HCT116 (cell line): ENCODE measurements around the gene SLC17A8. TPM values are rescaled to one million over a fixed set of nuclear protein-coding genes. Genes with fewer than 3 reads are reported as not detected.

Experiments
- ATAC-seq: fragments of 200-7000 bp; cut with Tn5 transposase; 2 replicates; pipeline ENCODE4 v1.9.1; 2020; ENCODE audit warnings: mild to moderate bottlenecking, moderate library complexity
- BruUV-seq: library from RNA; stranded (reverse); fragments of 400-500 nt; replicated peaks from 2 replicates; lab custom pipeline; 2021; lab: Mats Ljungman, UMichigan
- CTCF ChIA-PET: fragments of 300-600 bp; sonication (Branson Sonifier 250); formaldehyde crosslinking; loops from one replicate; lab custom pipeline; 2021; ENCODE audit warnings: antibody characterized with exemption; lab: Charles Lee
- POLR2A ChIA-PET: fragments of 300-600, 350-600 bp; sonication (Branson Sonifier 250); formaldehyde crosslinking; loops from one replicate; lab custom pipeline; 2021; ENCODE audit warnings: antibody characterized with exemption; lab: Charles Lee
- RAD21 ChIA-PET, 2 experiments: fragments of 300-600 bp; sonication (Branson Sonifier 250); formaldehyde crosslinking; loops; one replicate each; lab custom pipeline; 2023; ENCODE audit warnings: low total read pairs in 2 of 2; ENCODE audit not compliant: uncharacterized antibody in 2 of 2, unreplicated experiment in 2 of 2, low non-redundant PET in 1 of 2; lab: Charles Lee
- DNase-seq: peaks from one replicate; pipeline ENCODE4 v3.0.0-alpha.2; 2010; ENCODE audit warnings: low read depth, low spot score
- H2AFZ ChIP-seq: fragments of 200-600 bp; shearing (Covaris generic), sonication (generic); 2 replicates; pipeline ENCODE4 v1.6.1; 2017; ENCODE audit warnings: low read depth, mixed run types, mixed read lengths, antibody characterized with exemption, low read length; ENCODE audit not compliant: poor library complexity, severe bottlenecking
- H3K27ac ChIP-seq: 2 replicates; pipeline ENCODE4 v1.5.1; 2012; ENCODE audit warnings: low read depth, low read length
- H3K27me3 ChIP-seq: fragments of 200-600 bp; sonication (generic); 2 replicates; pipeline ENCODE4 v1.6.1; 2016; ENCODE audit warnings: mixed run types, low read length, mixed read lengths; ENCODE audit not compliant: insufficient read depth
- H3K36me3 ChIP-seq, 2 experiments: fragments of 200-500 bp in 1 of 2; fragments of 200-600 bp in 1 of 2; sonication (Bioruptor generic) in 1 of 2; sonication (generic) in 1 of 2; 2 replicates each; pipeline versions ENCODE4 v1.5.1 to v1.6.1; 2014 to 2016; ENCODE audit warnings: low read length in 2 of 2, inconsistent platforms in 1 of 2, mixed read lengths in 1 of 2, mixed run types in 1 of 2; ENCODE audit not compliant: insufficient read depth in 2 of 2, control insufficient read depth in 1 of 2
- H3K4me1 ChIP-seq, 2 experiments: fragments of 200-600 bp in 1 of 2; sonication (generic) in 1 of 2; 2 replicates each; pipeline versions ENCODE4 v1.5.1 to v1.6.1; 2012 to 2017; ENCODE audit warnings: low read length in 2 of 2, inconsistent platforms in 1 of 2, mild to moderate bottlenecking in 1 of 2, mixed read lengths in 1 of 2, mixed run types in 1 of 2, moderate library complexity in 1 of 2; ENCODE audit not compliant: insufficient read depth in 2 of 2, control insufficient read depth in 1 of 2
- H3K4me2 ChIP-seq: fragments of 200-600 bp; sonication (generic); 2 replicates; pipeline ENCODE4 v1.6.1; 2017; ENCODE audit warnings: mixed run types, low read length, mixed read lengths
- H3K4me3 ChIP-seq, 2 experiments: fragments of 200-600 bp in 1 of 2; sonication (generic) in 1 of 2; replicated peaks in 1 of 2; 2 replicates each; pipeline ENCODE4 v1.5.1; 2011 to 2016; ENCODE audit warnings: low read length in 2 of 2, control low read depth in 1 of 2, low read depth in 1 of 2, mild to moderate bottlenecking in 1 of 2, mixed read lengths in 1 of 2, mixed run types in 1 of 2
- H3K79me2 ChIP-seq: fragments of 200-600 bp; sonication (generic); 2 replicates; pipeline ENCODE4 v1.6.1; 2017; ENCODE audit warnings: mild to moderate bottlenecking, mixed run types, low read length, moderate library complexity, mixed read lengths; ENCODE audit not compliant: insufficient read depth
- H3K9ac ChIP-seq: fragments of 200-600 bp; sonication (generic); 2 replicates; pipeline ENCODE4 v1.6.1; 2016; ENCODE audit warnings: low read length, mixed read lengths
- H3K9me2 ChIP-seq: fragments of 200-600 bp; sonication (generic), shearing (Covaris generic); 2 replicates; pipeline ENCODE4 v1.6.1; 2017; ENCODE audit warnings: mixed run types, mild to moderate bottlenecking, moderate library complexity; ENCODE audit not compliant: insufficient read depth
- H3K9me3 ChIP-seq, 2 experiments: fragments of 200-500 bp in 1 of 2; fragments of 200-600 bp in 1 of 2; sonication (Bioruptor generic) in 1 of 2; sonication (generic) in 1 of 2; 2 replicates each; pipeline ENCODE4 v1.6.1; 2014 to 2017; ENCODE audit warnings: low read length in 2 of 2, mixed read lengths in 2 of 2, inconsistent platforms in 1 of 2, low read depth in 1 of 2, mild to moderate bottlenecking in 1 of 2, mixed run types in 1 of 2, moderate library complexity in 1 of 2; ENCODE audit not compliant: control insufficient read depth in 1 of 2, insufficient read depth in 1 of 2
- H4K20me1 ChIP-seq: fragments of 200-600 bp; sonication (generic), shearing (Covaris generic); 2 replicates; pipeline ENCODE4 v1.6.1; 2017; ENCODE audit warnings: mixed run types, mild to moderate bottlenecking, moderate library complexity; ENCODE audit not compliant: insufficient read depth
- CBX3 ChIP-seq: IDR thresholded peaks from 2 replicates; pipeline ENCODE4 v1.6.1; 2012; ENCODE audit warnings: low read depth
- CEBPB ChIP-seq: IDR thresholded peaks from 2 replicates; pipeline ENCODE4 v1.6.1; 2012; ENCODE audit warnings: low read depth
- EGR1 ChIP-seq: IDR thresholded peaks from 2 replicates; pipeline ENCODE4 v1.6.1; 2012; ENCODE audit warnings: low read depth
- ELF1 ChIP-seq: IDR thresholded peaks from 2 replicates; pipeline ENCODE4 v1.6.1; 2012; ENCODE audit warnings: low read depth, borderline replicate concordance
- EZH2 ChIP-seq: fragments of 200-600 bp; sonication (generic); IDR thresholded peaks from 2 replicates; pipeline ENCODE4 v1.6.1; 2017; ENCODE audit warnings: antibody characterized with exemption, mixed run types
- POLR2A ChIP-seq: IDR thresholded peaks from 2 replicates; pipeline ENCODE4 v1.7.0; 2011; ENCODE audit warnings: borderline replicate concordance; ENCODE audit not compliant: insufficient read depth, insufficient read length; ENCODE audit errors: extremely low read depth
- POLR2AphosphoS5 ChIP-seq: IDR thresholded peaks from 2 replicates; pipeline ENCODE4 v1.6.1; 2011; ENCODE audit warnings: mild to moderate bottlenecking, low read depth, low read length, moderate library complexity
- SIN3A ChIP-seq: IDR thresholded peaks from 2 replicates; pipeline ENCODE4 v1.6.1; 2012; ENCODE audit warnings: low read depth
- SRF ChIP-seq: IDR thresholded peaks from 2 replicates; pipeline ENCODE4 v1.6.1; 2012; ENCODE audit warnings: low read depth
- ZNF274 ChIP-seq: fragments of 200-500 bp; sonication (Bioruptor generic); IDR thresholded peaks from 2 replicates; pipeline ENCODE4 v1.6.1; 2014; ENCODE audit warnings: mild to moderate bottlenecking, low read depth, low read length, inconsistent platforms
- intact Hi-C: fragments of 100-400 bp; cut with micrococcal nuclease; formaldehyde crosslinking; loops from 2 replicates; pipeline ENCODE4 v1.10.0; 2022
- total RNA-seq: library from RNA; stranded (reverse); gene quantifications from one replicate; pipeline ENCODE4 v1.2.1, GENCODE V29; 2021; ENCODE audit not compliant: unreplicated experiment
- TF ChIP-seq, protein P1 (sequence below): IDR thresholded peaks from 2 replicates; pipeline ENCODE4 v1.6.1; 2011; ENCODE audit warnings: mild to moderate bottlenecking, low read length, moderate library complexity; ENCODE audit not compliant: insufficient replicate concordance; ENCODE audit errors: extremely low read depth
- TF ChIP-seq, protein P2 (sequence below), 3 experiments: fragments of 200-600 bp in 1 of 3; sonication (generic) in 1 of 3; IDR thresholded peaks in 2 of 3; conservative IDR thresholded peaks in 1 of 3; 2 replicates each; pipeline ENCODE4 v1.5.1; 2012 to 2017; ENCODE audit warnings: low read depth in 2 of 3, low read length in 2 of 3, antibody characterized with exemption in 1 of 3, borderline replicate concordance in 1 of 3, control low read depth in 1 of 3, mild to moderate bottlenecking in 1 of 3, mixed read lengths in 1 of 3, mixed run types in 1 of 3, moderate library complexity in 1 of 3; ENCODE audit not compliant: insufficient read depth in 1 of 3
- TF ChIP-seq, protein P3 (sequence below): IDR thresholded peaks from 2 replicates; pipeline ENCODE4 v1.6.1; 2012
- TF ChIP-seq, protein P4 (sequence below): IDR thresholded peaks from 2 replicates; pipeline ENCODE4 v1.6.1; 2012

SLC17A8 gene
- total RNA-seq, 1 experiment from 2014 or later, result not detected

DNA sequence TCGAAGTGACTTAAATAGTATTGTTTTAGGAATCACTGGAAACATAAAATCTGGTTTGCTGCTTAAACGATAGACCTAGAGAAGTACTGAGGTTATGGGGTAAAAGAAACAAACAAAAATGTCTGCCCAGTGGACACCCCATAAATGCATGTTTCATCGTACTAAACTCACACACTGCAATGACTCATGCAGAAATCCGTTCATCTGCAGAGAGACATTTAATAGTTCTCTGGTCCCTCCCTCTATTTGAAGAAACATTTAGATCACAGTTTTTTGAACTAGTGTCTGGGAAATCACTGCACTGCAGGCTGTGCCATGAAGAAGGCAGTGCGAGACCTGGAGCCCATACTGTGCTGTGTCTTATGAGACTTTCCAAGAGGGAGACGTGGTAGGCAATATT lies 25.5 kb downstream of the SLC17A8 start:
- BruUV-seq, result no TSS peak
- H4K20me1 ChIP-seq, result no peaks in the 10 kb centered on the region
- H3K4me1 ChIP-seq, result no peaks in the 10 kb centered on the region
- H3K36me3 ChIP-seq, result no peaks in the 10 kb centered on the region
- 0 out of 2 replicates have a peak, but pooled peaks cover 5% of the 10 kb centered on the region for H3K27me3 ChIP-seq
- H2AFZ ChIP-seq, result no peak overlapping the region
- no peak for DNase-seq
- no peaks in the 10 kb centered on the region for H3K79me2 ChIP-seq
- no peak overlapping the region for H3K4me3 ChIP-seq
- H3K4me2 ChIP-seq, result no peak overlapping the region
- intact Hi-C loops, result no loop called here
- ChIA-PET POLR2A (no interaction called here), RAD21 (no interaction called here), CTCF (interaction anchor here (3.8 kb wide), 1 partner anchor 22 kb away, joined by 11 read pairs; no protein-coding TSS in a partner anchor)
- H3K9me2 ChIP-seq, result no peaks in the 10 kb centered on the region
- TF ChIP-seq, protein P1, sequence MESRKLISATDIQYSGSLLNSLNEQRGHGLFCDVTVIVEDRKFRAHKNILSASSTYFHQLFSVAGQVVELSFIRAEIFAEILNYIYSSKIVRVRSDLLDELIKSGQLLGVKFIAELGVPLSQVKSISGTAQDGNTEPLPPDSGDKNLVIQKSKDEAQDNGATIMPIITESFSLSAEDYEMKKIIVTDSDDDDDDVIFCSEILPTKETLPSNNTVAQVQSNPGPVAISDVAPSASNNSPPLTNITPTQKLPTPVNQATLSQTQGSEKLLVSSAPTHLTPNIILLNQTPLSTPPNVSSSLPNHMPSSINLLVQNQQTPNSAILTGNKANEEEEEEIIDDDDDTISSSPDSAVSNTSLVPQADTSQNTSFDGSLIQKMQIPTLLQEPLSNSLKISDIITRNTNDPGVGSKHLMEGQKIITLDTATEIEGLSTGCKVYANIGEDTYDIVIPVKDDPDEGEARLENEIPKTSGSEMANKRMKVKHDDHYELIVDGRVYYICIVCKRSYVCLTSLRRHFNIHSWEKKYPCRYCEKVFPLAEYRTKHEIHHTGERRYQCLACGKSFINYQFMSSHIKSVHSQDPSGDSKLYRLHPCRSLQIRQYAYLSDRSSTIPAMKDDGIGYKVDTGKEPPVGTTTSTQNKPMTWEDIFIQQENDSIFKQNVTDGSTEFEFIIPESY, result no peak
- TF ChIP-seq EGR1 (no peak), SIN3A (no peak), POLR2A (no peak), POLR2AphosphoS5 (no peak), CBX3 (no peak), EZH2 (no peak), SRF (no peak), ELF1 (no peak), CEBPB (no peak), ZNF274 (no peak)
- TF ChIP-seq, protein P2, sequence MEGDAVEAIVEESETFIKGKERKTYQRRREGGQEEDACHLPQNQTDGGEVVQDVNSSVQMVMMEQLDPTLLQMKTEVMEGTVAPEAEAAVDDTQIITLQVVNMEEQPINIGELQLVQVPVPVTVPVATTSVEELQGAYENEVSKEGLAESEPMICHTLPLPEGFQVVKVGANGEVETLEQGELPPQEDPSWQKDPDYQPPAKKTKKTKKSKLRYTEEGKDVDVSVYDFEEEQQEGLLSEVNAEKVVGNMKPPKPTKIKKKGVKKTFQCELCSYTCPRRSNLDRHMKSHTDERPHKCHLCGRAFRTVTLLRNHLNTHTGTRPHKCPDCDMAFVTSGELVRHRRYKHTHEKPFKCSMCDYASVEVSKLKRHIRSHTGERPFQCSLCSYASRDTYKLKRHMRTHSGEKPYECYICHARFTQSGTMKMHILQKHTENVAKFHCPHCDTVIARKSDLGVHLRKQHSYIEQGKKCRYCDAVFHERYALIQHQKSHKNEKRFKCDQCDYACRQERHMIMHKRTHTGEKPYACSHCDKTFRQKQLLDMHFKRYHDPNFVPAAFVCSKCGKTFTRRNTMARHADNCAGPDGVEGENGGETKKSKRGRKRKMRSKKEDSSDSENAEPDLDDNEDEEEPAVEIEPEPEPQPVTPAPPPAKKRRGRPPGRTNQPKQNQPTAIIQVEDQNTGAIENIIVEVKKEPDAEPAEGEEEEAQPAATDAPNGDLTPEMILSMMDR (IDR thresholded peaks at IDR 0.05 in 2 of 3, conservative IDR thresholded peaks at IDR 0.05 in 1 of 3; ENCODE audit: borderline replicate concordance in 1 of 3, insufficient read depth in 1 of 3, low read depth in 2 of 3, low read length in 2 of 3), result no peak
- TF ChIP-seq, protein P3, sequence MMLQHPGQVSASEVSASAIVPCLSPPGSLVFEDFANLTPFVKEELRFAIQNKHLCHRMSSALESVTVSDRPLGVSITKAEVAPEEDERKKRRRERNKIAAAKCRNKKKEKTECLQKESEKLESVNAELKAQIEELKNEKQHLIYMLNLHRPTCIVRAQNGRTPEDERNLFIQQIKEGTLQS, result no peak
- TF ChIP-seq, protein P4, sequence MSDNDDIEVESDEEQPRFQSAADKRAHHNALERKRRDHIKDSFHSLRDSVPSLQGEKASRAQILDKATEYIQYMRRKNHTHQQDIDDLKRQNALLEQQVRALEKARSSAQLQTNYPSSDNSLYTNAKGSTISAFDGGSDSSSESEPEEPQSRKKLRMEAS, result no peak
- H3K9me3 ChIP-seq, result no peaks in the 10 kb centered on the region
- no peak for ATAC-seq
- H3K9ac ChIP-seq, result no peak overlapping the region
- H3K27ac ChIP-seq, result no peak overlapping the region
